Measurements from ENCODE around the gene COL4A1.
A peak's percentile ranks its signal among the peaks of the same experiment; 100 is the strongest.

The COL4A1 gene

GRCh38 chr13:110109910-110110309 is 197.0 kb downstream of the COL4A1 start:
- DNase-seq (ENCODE audit: low read depth): peak; percentile 95

GRCh38 chr13:110109140-110109783 is 197.7 kb downstream of the COL4A1 start:
- DNase-seq (ENCODE audit: low read depth): no peak

GRCh38 chr13:110108348-110109139 is 198.4 kb downstream of the COL4A1 start:
- DNase-seq (ENCODE audit: low read depth): peak; percentile 91

GRCh38 chr13:110107568-110108347 is 199.2 kb downstream of the COL4A1 start:
- peak; percentile 27 for DNase-seq (ENCODE audit: low read depth)

GRCh38 chr13:110106726-110107125 is 200.2 kb downstream of the COL4A1 start:
- peak; percentile 63 for DNase-seq (ENCODE audit: low read depth)

- no peak for DNase-seq (ENCODE audit: low read depth)
These were observed 201.8 kb downstream of the COL4A1 start for GRCh38 chr13:110105136-110105535.

GRCh38 chr13:110103534-110103933 is 203.4 kb downstream of the COL4A1 start:
- peak; percentile 45 for DNase-seq (ENCODE audit: low read depth)

GRCh38 chr13:110103026-110103425 is 203.9 kb downstream of the COL4A1 start:
- peak; percentile 76 for DNase-seq (ENCODE audit: low read depth)

GRCh38 chr13:110102053-110102452 is 204.9 kb downstream of the COL4A1 start:
- no peak for DNase-seq (ENCODE audit: low read depth)

- DNase-seq (ENCODE audit: low read depth): no peak
These were observed 207.0 kb downstream of the COL4A1 start for GRCh38 chr13:110099922-110100321.
